T-helper 22 cell (primary cell): ENCODE data around the gene OR51A7.
"Not testable (repeated sequence)": the region's sequence is repeated elsewhere in the genome, so short reads cannot be mapped to it uniquely, and the experiment has no call there.

Experiments used
- DNase-seq: peaks from one replicate; pipeline ENCODE4 v3.0.0-alpha.2; 2020; ENCODE audit warnings: low read depth

OR51A7 gene

GRCh38 chr11:4903484-4903883, at the start of gene OR51A7:
Gene OR51A7 (plus strand): TSS chr11:4903783. CDS start chr11:4907370, 3,587 bp downstream.
- no peak for DNase-seq

GRCh38 chr11:4854286-4854685, 49.3 kb upstream of the OR51A7 start:
- DNase-seq: not testable (repeated sequence)

GRCh38 chr11:4862447-4863236, 40.9 kb upstream of the OR51A7 start:
- no peak for DNase-seq

- no peak for DNase-seq
Measured at GRCh38 chr11:4863876-4864275, 39.7 kb upstream of the OR51A7 start.

GRCh38 chr11:4865855-4866254, 37.7 kb upstream of the OR51A7 start:
- DNase-seq: no peak

- DNase-seq: no peak
Measured at GRCh38 chr11:4881188-4881587, 22.4 kb upstream of the OR51A7 start.

- no peak for DNase-seq
Measured at GRCh38 chr11:4881860-4882500, 21.6 kb upstream of the OR51A7 start, which contains the start of gene OR51T1. Gene OR51T1 (plus strand): TSS chr11:4881900. CDS start chr11:4881900, 0 bp downstream.

GRCh38 chr11:4882543-4882942, 21.0 kb upstream of the OR51A7 start:
- DNase-seq: no peak

- DNase-seq: no peak
Measured at GRCh38 chr11:4884361-4884760, 19.2 kb upstream of the OR51A7 start.

GRCh38 chr11:4886186-4886585, 17.4 kb upstream of the OR51A7 start:
- DNase-seq: no peak

- DNase-seq: no peak
Measured at GRCh38 chr11:4887591-4887990, 16.0 kb upstream of the OR51A7 start.

GRCh38 chr11:4890279-4890678, 13.3 kb upstream of the OR51A7 start:
- no peak for DNase-seq

GRCh38 chr11:4891996-4892640, 11.5 kb upstream of the OR51A7 start:
- DNase-seq: no peak

- no peak for DNase-seq
Measured at GRCh38 chr11:4916581-4916980, 13.0 kb downstream of the OR51A7 start.

- DNase-seq: no peak
Measured at GRCh38 chr11:4919250-4919649, 15.7 kb downstream of the OR51A7 start, which contains the start of gene OR51G2. Gene OR51G2 (minus strand): TSS chr11:4919350. CDS start chr11:4915663, 3,687 bp downstream.

- no peak for DNase-seq
Measured at GRCh38 chr11:4921796-4922195, 18.2 kb downstream of the OR51A7 start.

GRCh38 chr11:4922304-4922703, 18.7 kb downstream of the OR51A7 start:
- DNase-seq: no peak

- DNase-seq: no peak
Measured at GRCh38 chr11:4924239-4924638, 20.7 kb downstream of the OR51A7 start, which contains the start of gene OR51G1. Gene OR51G1 (minus strand): TSS chr11:4924339. CDS start chr11:4924339, 0 bp downstream.

GRCh38 chr11:4926608-4927007, 23.0 kb downstream of the OR51A7 start:
- DNase-seq: no peak

GRCh38 chr11:4932751-4933150, 29.2 kb downstream of the OR51A7 start:
- no peak for DNase-seq

GRCh38 chr11:4936745-4937144, 33.2 kb downstream of the OR51A7 start:
- DNase-seq: no peak

- DNase-seq: no peak
Measured at GRCh38 chr11:4947505-4947904, 43.9 kb downstream of the OR51A7 start, which contains the start of gene OR51A4. Gene OR51A4 (minus strand): TSS chr11:4947605. CDS start chr11:4947100, 505 bp downstream.

- DNase-seq: not testable (repeated sequence)
Measured at GRCh38 chr11:4955613-4956012, 52.0 kb downstream of the OR51A7 start, which contains the start of gene OR51A2. Gene OR51A2 (minus strand): TSS chr11:4955713. CDS start chr11:4955713, 0 bp downstream.
